Measurements from ENCODE around the gene PPP1R36. TPM values are rescaled to one million over a fixed set of nuclear protein-coding genes. Genes with fewer than 3 reads are reported as not detected.

PPP1R36 gene
- total and polyA plus RNA-seq, 2 of the 4 experiments (the other 2 are of a cell fraction): 0.15 to 0.54 TPM

- Histone ChIP-seq H2AK5ac (ENCODE audit: low read depth, low read length) (no peak overlapping the region), H4K91ac (ENCODE audit: insufficient read depth, low read depth, low read length) (no peak overlapping the region), H3K9me3 (ENCODE audit: control insufficient read depth, insufficient read depth, low read length) (no peaks in the 10 kb centered on the region), H3K9ac (ENCODE audit: low read depth, low read length) (no peak overlapping the region), H2BK20ac (ENCODE audit: low read depth, low read length) (no peak overlapping the region), H4K5ac (ENCODE audit: low read depth, low read length) (no peak overlapping the region), H3K36me3 (ENCODE audit: control insufficient read depth, insufficient read depth, low read length) (no peaks in the 10 kb centered on the region), H3K9me1 (ENCODE audit: insufficient read depth, low read length) (no peaks in the 10 kb centered on the region; the same call in 1 of the 2 replicates), H3K4me3 (ENCODE audit: insufficient read depth, low read depth, low read length) (no peak overlapping the region), H4K20me1 (ENCODE audit: insufficient read depth, low read length) (no peaks in the 10 kb centered on the region), H2BK120ac (ENCODE audit: low read depth, low read length) (no peak overlapping the region), H3K27me3 (ENCODE audit: control insufficient read depth, insufficient read depth, low read length) (no peaks in the 10 kb centered on the region), H2AK9ac (replicated peaks; ENCODE audit: low read depth, low read length, poor library complexity) (no peak overlapping the region), H4K8ac (ENCODE audit: low read depth in 2 of 2, low read length in 2 of 2) (no peak overlapping the region), H2AFZ (replicated peaks; ENCODE audit: low read length, poor library complexity) (no peak overlapping the region), H3K18ac (ENCODE audit: low read depth, low read length) (no peak overlapping the region), H3K23ac (ENCODE audit: low read depth, low read length) (no peak overlapping the region), H3K79me1 (ENCODE audit: low read depth in 1 of 2, low read length in 2 of 2) (no peaks in the 10 kb centered on the region), H2BK5ac (ENCODE audit: low read depth, low read length, poor library complexity, severe bottlenecking) (no peak overlapping the region), H3K14ac (replicated peaks; ENCODE audit: low read depth, low read length) (no peak overlapping the region), H3K4me1 (ENCODE audit: control insufficient read depth, insufficient read depth, low read length) (peaks cover 3% of the 10 kb centered on the region; the same call in 1 of the 2 replicates), H3K4ac (ENCODE audit: low read depth, low read length) (no peak overlapping the region), H3K4me2 (ENCODE audit: low read depth, low read length) (no peak overlapping the region), H3K27ac (ENCODE audit: insufficient read depth, low read length) (no peak overlapping the region), H2BK15ac (ENCODE audit: low read depth, low read length) (no peak overlapping the region), H3K56ac (ENCODE audit: extremely low read depth, insufficient read depth, low read length) (no peak overlapping the region)
- TF ChIP-seq CEBPB (IDR thresholded peaks at IDR 0.05; ENCODE audit: low read depth, low read length): no peak
- TF ChIP-seq SMC3 (IDR thresholded peaks at IDR 0.05; ENCODE audit: low read depth, low read length): no peak
- no peak for TF ChIP-seq MXI1 (IDR thresholded peaks at IDR 0.05; ENCODE audit: borderline replicate concordance, low read depth, low read length)
- TF ChIP-seq MAZ (IDR thresholded peaks at IDR 0.05; ENCODE audit: borderline replicate concordance, low read depth, low read length): no peak
- no peak for TF ChIP-seq CTCF (conservative IDR thresholded peaks at IDR 0.05; ENCODE audit: low read depth, low read length)
- TF ChIP-seq RAD21 (IDR thresholded peaks at IDR 0.05; ENCODE audit: low read length): no peak
- TF ChIP-seq MAFK (IDR thresholded peaks at IDR 0.05; ENCODE audit: low read depth, low read length): no peak
- TF ChIP-seq POLR2A (IDR thresholded peaks at IDR 0.05; ENCODE audit: low read depth, low read length): no peak
- no peak for TF ChIP-seq RCOR1 (IDR thresholded peaks at IDR 0.05; ENCODE audit: insufficient replicate concordance, low read length)
- no peak for TF ChIP-seq CHD1 (IDR thresholded peaks at IDR 0.05; ENCODE audit: low read depth, low read length)
- TF ChIP-seq, protein P1, sequence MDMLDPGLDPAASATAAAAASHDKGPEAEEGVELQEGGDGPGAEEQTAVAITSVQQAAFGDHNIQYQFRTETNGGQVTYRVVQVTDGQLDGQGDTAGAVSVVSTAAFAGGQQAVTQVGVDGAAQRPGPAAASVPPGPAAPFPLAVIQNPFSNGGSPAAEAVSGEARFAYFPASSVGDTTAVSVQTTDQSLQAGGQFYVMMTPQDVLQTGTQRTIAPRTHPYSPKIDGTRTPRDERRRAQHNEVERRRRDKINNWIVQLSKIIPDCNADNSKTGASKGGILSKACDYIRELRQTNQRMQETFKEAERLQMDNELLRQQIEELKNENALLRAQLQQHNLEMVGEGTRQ (IDR thresholded peaks at IDR 0.05; ENCODE audit: low read depth, low read length): no peak
- TF ChIP-seq NFE2L2 (IDR thresholded peaks at IDR 0.05; ENCODE audit: low read depth, low read length): no peak
- TF ChIP-seq RFX5 (IDR thresholded peaks at IDR 0.05; ENCODE audit: low read depth, low read length): no peak
- TF ChIP-seq, protein P2, sequence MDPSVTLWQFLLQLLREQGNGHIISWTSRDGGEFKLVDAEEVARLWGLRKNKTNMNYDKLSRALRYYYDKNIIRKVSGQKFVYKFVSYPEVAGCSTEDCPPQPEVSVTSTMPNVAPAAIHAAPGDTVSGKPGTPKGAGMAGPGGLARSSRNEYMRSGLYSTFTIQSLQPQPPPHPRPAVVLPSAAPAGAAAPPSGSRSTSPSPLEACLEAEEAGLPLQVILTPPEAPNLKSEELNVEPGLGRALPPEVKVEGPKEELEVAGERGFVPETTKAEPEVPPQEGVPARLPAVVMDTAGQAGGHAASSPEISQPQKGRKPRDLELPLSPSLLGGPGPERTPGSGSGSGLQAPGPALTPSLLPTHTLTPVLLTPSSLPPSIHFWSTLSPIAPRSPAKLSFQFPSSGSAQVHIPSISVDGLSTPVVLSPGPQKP (IDR thresholded peaks at IDR 0.05; ENCODE audit: borderline replicate concordance, low read depth, low read length): no peak
- no peak for TF ChIP-seq BHLHE40 (IDR thresholded peaks at IDR 0.05; ENCODE audit: low read depth, low read length)
- no peak for TF ChIP-seq FOS (IDR thresholded peaks at IDR 0.05; ENCODE audit: low read depth, low read length)
- 93% methylated on average over 3 of the region's 5 CpGs; no CpG with 5 or more reads in 1 of the 2 experiments for WGBS, 2 experiments (ENCODE audit: extremely low coverage in 2 of 2, insufficient read length in 1 of 2)
- CTCF ChIA-PET: interaction anchor here (0.6 kb wide), 1 partner anchor 25 kb away, joined by 3 read pairs; no protein-coding TSS in a partner anchor
- dilution Hi-C loops (cut with HindIII; ENCODE audit: low sequenced_read_pairs, unreplicated experiment) (no loop called here), intact Hi-C loops (cut with micrococcal nuclease) (no loop called here), in situ Hi-C loops (cut with MboI; ENCODE audit: low sequenced_read_pairs) (no loop called here)
- BruUV-seq (replicated peaks): no TSS peak
- ATAC-seq (ENCODE audit: low read depth) (no peak), DNase-seq (no peak)
- POLR2A ChIA-PET (ENCODE audit: unreplicated experiment): no interaction called here
Measured at GRCh38 chr14:64577211-64577610, 27.4 kb downstream of the PPP1R36 start.
